SK-N-SH (cell line): ENCODE measurements around the gene HOXA6. TPM values are rescaled to one million over a fixed set of nuclear protein-coding genes. Genes with fewer than 3 reads are reported as not detected.
A peak's percentile ranks its signal among the peaks of the same experiment; 100 is the strongest.

ENCODE experiments used
- CTCF ChIA-PET: fragments of 300-600, 350-600 bp; formaldehyde crosslinking; extraction: SDS; loops from one replicate; lab custom pipeline; 2021; lab: Yijun Ruan, JAX
- POLR2A ChIA-PET: fragments of 350-600 bp; sonication (Branson Sonifier 250); formaldehyde crosslinking; extraction: SDS; loops from one replicate; lab custom pipeline; 2020; ENCODE audit warnings: antibody characterized with exemption, inconsistent platforms; lab: Yijun Ruan, JAX
- DNase-seq: peaks from one replicate; pipeline ENCODE4 v3.0.0; 2012
- H2AFZ ChIP-seq: fragments of 200-600 bp; sonication (generic); 2 replicates; pipeline ENCODE4 v1.8.1; 2016; ENCODE audit warnings: antibody characterized with exemption, mild to moderate bottlenecking, low read depth
- H3F3A ChIP-seq: fragments of 200-600 bp; sonication (generic); replicated peaks from 2 replicates; pipeline ENCODE3; 2016; ENCODE audit warnings: antibody characterized with exemption, mild to moderate bottlenecking; ENCODE audit not compliant: insufficient read depth
- H3K27ac ChIP-seq, 2 experiments: fragments of 200-500 bp in 1 of 2; fragments of 200-600 bp in 1 of 2; sonication (Bioruptor generic) in 1 of 2; sonication (generic), shearing (Covaris generic) in 1 of 2; 2 replicates each; pipeline versions ENCODE4 v1.5.1 to v1.6.1; 2014 to 2016; ENCODE audit warnings: low read depth in 2 of 2, inconsistent platforms in 1 of 2, low read length in 1 of 2, mild to moderate bottlenecking in 1 of 2, mixed read lengths in 1 of 2
- H3K27me3 ChIP-seq: fragments of 200-600 bp; sonication (generic), shearing (Covaris generic); 2 replicates; pipeline ENCODE4 v1.6.1; 2016; ENCODE audit warnings: mixed run types; ENCODE audit not compliant: insufficient read depth
- H3K36me3 ChIP-seq, 2 experiments: fragments of 200-500 bp in 1 of 2; fragments of 200-600 bp in 1 of 2; sonication (Bioruptor generic) in 1 of 2; sonication (generic) in 1 of 2; replicated peaks in 1 of 2; 2 replicates each; pipeline versions ENCODE3 to v1.5.1; 2014 to 2016; ENCODE audit warnings: low read length in 1 of 2, mild to moderate bottlenecking in 1 of 2; ENCODE audit not compliant: insufficient read depth in 2 of 2, control insufficient read depth in 1 of 2
- H3K4me1 ChIP-seq, 2 experiments: fragments of 200-500 bp in 1 of 2; fragments of 200-600 bp in 1 of 2; sonication (Bioruptor generic) in 1 of 2; sonication (generic), shearing (Covaris generic) in 1 of 2; 2 replicates each; pipeline versions ENCODE4 v1.5.1 to v1.6.1; 2014 to 2016; ENCODE audit warnings: low read depth in 1 of 2, low read length in 1 of 2, mixed run types in 1 of 2; ENCODE audit not compliant: insufficient read depth in 2 of 2, control insufficient read depth in 1 of 2
- H3K4me2 ChIP-seq: fragments of 200-600 bp; sonication (generic), shearing (Covaris generic); 2 replicates; pipeline ENCODE4 v1.6.1; 2017; ENCODE audit warnings: mixed run types
- H3K4me3 ChIP-seq, 2 experiments: fragments of 200-500 bp in 1 of 2; fragments of 200-600 bp in 1 of 2; sonication (Bioruptor generic) in 1 of 2; sonication (generic), shearing (Covaris generic) in 1 of 2; 2 replicates each; pipeline versions ENCODE4 v1.5.1 to v1.8.1; 2014 to 2016; ENCODE audit warnings: low read depth in 2 of 2, inconsistent platforms in 1 of 2, low read length in 1 of 2, mild to moderate bottlenecking in 1 of 2, mixed read lengths in 1 of 2, moderate library complexity in 1 of 2
- H3K79me2 ChIP-seq: fragments of 200-600 bp; sonication (generic); 2 replicates; pipeline ENCODE4 v1.8.1; 2017; ENCODE audit warnings: mild to moderate bottlenecking; ENCODE audit not compliant: insufficient read depth
- H3K9ac ChIP-seq: fragments of 200-600 bp; sonication (generic); 2 replicates; pipeline ENCODE4 v1.6.1; 2017; ENCODE audit warnings: mixed run types
- H3K9me2 ChIP-seq: fragments of 200-600 bp; sonication (generic); 2 replicates; pipeline ENCODE4 v1.6.1; 2017; ENCODE audit warnings: mixed run types
- H3K9me3 ChIP-seq: fragments of 200-600 bp; sonication (generic); 2 replicates; pipeline ENCODE4 v1.6.1; 2017; ENCODE audit warnings: mixed run types, mild to moderate bottlenecking, moderate library complexity
- H4K20me1 ChIP-seq: fragments of 200-600 bp; sonication (generic); 2 replicates; pipeline ENCODE4 v1.6.1; 2017; ENCODE audit warnings: mild to moderate bottlenecking, mixed run types; ENCODE audit not compliant: insufficient read depth
- ELF1 ChIP-seq: IDR thresholded peaks from 2 replicates; pipeline ENCODE4 v1.4.0; 2012
- EP300 ChIP-seq, 2 experiments: IDR thresholded peaks; 2 replicates each; pipeline versions ENCODE4 v1.4.0 to v1.6.1; 2012; ENCODE audit warnings: borderline replicate concordance in 1 of 2, low read depth in 1 of 2, low read length in 1 of 2
- EZH2phosphoT487 ChIP-seq: fragments of 200-600 bp; sonication (generic); IDR thresholded peaks from 2 replicates; pipeline ENCODE4 v1.6.1; 2017; ENCODE audit warnings: low read depth, mixed run types, mild to moderate bottlenecking, antibody characterized with exemption, moderate library complexity, borderline replicate concordance
- FOSL2 ChIP-seq: IDR thresholded peaks from 2 replicates; pipeline ENCODE4 v1.4.0; 2012; ENCODE audit warnings: low read depth, mild to moderate bottlenecking, moderate library complexity, borderline replicate concordance
- GABPA ChIP-seq: IDR thresholded peaks from 2 replicates; pipeline ENCODE4 v1.4.0; 2012; ENCODE audit warnings: low read depth, mild to moderate bottlenecking
- MEF2A ChIP-seq: IDR thresholded peaks from 2 replicates; pipeline ENCODE4 v1.4.0; 2012; ENCODE audit warnings: low read depth, borderline replicate concordance
- REST ChIP-seq: IDR thresholded peaks from 2 replicates; pipeline ENCODE4 v1.6.1; 2012; ENCODE audit warnings: mild to moderate bottlenecking, low read depth, low read length, moderate library complexity
- RFX5 ChIP-seq: IDR thresholded peaks from 2 replicates; pipeline ENCODE4 v1.6.1; 2012; ENCODE audit warnings: mild to moderate bottlenecking, improper control_type of control experiment, low read length
- RXRA ChIP-seq: IDR thresholded peaks from 2 replicates; pipeline ENCODE4 v1.4.0; 2012; ENCODE audit warnings: low read depth, mild to moderate bottlenecking, borderline replicate concordance
- SIN3A ChIP-seq: IDR thresholded peaks from 2 replicates; pipeline ENCODE4 v1.6.1; 2012; ENCODE audit warnings: low read depth, mild to moderate bottlenecking, low read length, moderate library complexity, borderline replicate concordance
- WGBS: methylation state at CpG from one replicate; pipeline ENCODE4 v1.1.6; 2017; ENCODE audit warnings: low lambda C conversion rate; 5-methylcytosine and 5-hydroxymethylcytosine counted together
- polyA plus RNA-seq, 3 experiments: library from polyadenylated mRNA; depleted of rRNA; stranded (reverse); fragments of >200 nt; gene quantifications; 2 replicates each; pipeline ENCODE4 v1.2.3, GENCODE V29; 2012
- TF ChIP-seq, protein P1 (sequence below): IDR thresholded peaks from 2 replicates; pipeline ENCODE4; 2012
- TF ChIP-seq, protein P2 (sequence below): IDR thresholded peaks from 2 replicates; pipeline ENCODE4 v1.4.0; 2012; ENCODE audit warnings: low read depth
- TF ChIP-seq, protein P3 (sequence below): IDR thresholded peaks from 2 replicates; pipeline ENCODE4 v1.4.0; 2012; ENCODE audit warnings: low read depth, borderline replicate concordance
- TF ChIP-seq, protein P4 (sequence below): IDR thresholded peaks from 2 replicates; pipeline ENCODE4 v1.4.0; 2012; ENCODE audit warnings: low read depth, borderline replicate concordance

HOXA6 gene
- polyA plus RNA-seq, 1 of the 3 experiments (the other 2 are of a cell fraction), result not detected

DNA sequence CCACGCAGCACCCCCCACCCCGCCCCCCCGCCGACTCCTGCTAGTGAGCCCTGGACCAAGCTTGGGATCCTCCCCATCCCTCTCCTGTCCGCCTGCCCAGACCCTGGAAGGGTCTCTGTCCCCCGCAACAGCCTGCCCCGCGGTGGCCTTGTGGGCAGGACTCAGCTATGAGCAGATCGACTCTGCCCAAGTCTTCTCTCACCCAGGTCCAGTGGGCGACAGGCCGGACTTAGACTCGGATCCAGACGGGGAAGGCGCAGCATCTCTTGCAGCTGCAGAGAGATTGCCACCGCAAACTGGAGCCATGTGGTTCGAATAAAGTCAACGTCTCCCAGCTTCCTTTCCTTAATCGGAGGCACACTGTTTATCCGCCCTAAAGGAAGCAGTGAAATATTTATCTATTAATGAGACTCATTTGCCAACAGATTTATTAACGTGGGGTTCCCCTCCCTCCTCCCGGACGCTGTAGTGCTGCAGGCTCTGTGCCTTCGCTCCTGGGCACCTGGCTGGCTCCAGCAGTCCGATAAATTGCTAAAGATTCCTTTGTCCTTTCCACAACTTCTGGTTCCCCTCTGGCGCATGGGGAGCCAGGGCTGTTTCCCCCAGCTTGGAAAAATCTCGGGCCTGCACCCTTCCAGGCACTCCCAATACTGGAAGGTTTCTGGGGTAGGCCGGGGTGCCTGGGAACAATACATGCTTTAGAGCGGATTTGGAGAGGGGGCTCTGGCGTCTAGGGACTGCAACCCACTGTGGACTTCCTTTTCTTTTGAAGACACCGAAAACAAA is 9.5 kb upstream of the HOXA6 start:
- H3K4me3 ChIP-seq, result no peak overlapping the region
- H3K79me2 ChIP-seq, result no peaks in the 10 kb centered on the region
- TF ChIP-seq EZH2phosphoT487 (no peak), GABPA (no peak), FOSL2 (no peak), EP300 (IDR thresholded peaks at IDR 0.05; ENCODE audit: borderline replicate concordance in 1 of 2, low read depth in 1 of 2, low read length in 1 of 2) (no peak), MEF2A (no peak), RFX5 (no peak), SIN3A (no peak)
- TF ChIP-seq, protein P1, sequence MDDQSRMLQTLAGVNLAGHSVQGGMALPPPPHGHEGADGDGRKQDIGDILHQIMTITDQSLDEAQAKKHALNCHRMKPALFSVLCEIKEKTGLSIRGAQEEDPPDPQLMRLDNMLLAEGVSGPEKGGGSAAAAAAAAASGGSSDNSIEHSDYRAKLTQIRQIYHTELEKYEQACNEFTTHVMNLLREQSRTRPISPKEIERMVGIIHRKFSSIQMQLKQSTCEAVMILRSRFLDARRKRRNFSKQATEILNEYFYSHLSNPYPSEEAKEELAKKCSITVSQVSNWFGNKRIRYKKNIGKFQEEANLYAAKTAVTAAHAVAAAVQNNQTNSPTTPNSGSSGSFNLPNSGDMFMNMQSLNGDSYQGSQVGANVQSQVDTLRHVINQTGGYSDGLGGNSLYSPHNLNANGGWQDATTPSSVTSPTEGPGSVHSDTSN, result no peak
- no peak overlapping the region for H3K9ac ChIP-seq
- POLR2A ChIA-PET, result no interaction called here
- peaks cover 0 to 8% of the 10 kb centered on the region in 2 experiments; a peak in 1 of 4 replicates for H3K4me1 ChIP-seq
- DNase-seq, result no peak
- WGBS, result 24% methylated on average over 21 of the region's 30 CpGs
- no peaks in the 10 kb centered on the region for H3K36me3 ChIP-seq
- no peaks in the 10 kb centered on the region for H3K9me3 ChIP-seq
- H3K27me3 ChIP-seq, result peaks cover 91% of the 10 kb centered on the region
- no peaks in the 10 kb centered on the region for H3F3A ChIP-seq
- no peak overlapping the region for H3K4me2 ChIP-seq
- no peak overlapping the region for H2AFZ ChIP-seq
- no peaks in the 10 kb centered on the region for H3K9me2 ChIP-seq
- CTCF ChIA-PET, result interaction anchor here (0.6 to 11.7 kb wide), 12 partner anchors 9 to 1264 kb away, joined by 3 to 270 read pairs (median 4); partner anchors contain the start of genes HOXA11, HOXA3, HOXA5 and HOXA6
- no peak overlapping the region for H3K27ac ChIP-seq
- H4K20me1 ChIP-seq, result peaks cover 6% of the 10 kb centered on the region; the same call in 1 of the 2 replicates

- Histone ChIP-seq H3K4me2 (peak within 1 kb of the TSS; percentile 32; the same call in 1 of the 2 replicates), H3K36me3 (no peaks in the 10 kb centered on the region), H3K9ac (no peak within 1 kb of the TSS), H3F3A (no peaks in the 10 kb centered on the region), H3K4me3 (no peak within 1 kb of the TSS), H3K27ac (no peak within 1 kb of the TSS), H3K4me1 (peaks cover 0 to 8% of the 10 kb centered on the region in 2 experiments; a peak in 1 of 4 replicates), H3K27me3 (peaks cover 93% of the 10 kb centered on the region), H3K9me2 (no peaks in the 10 kb centered on the region), H3K79me2 (no peaks in the 10 kb centered on the region), H2AFZ (no peak within 1 kb of the TSS), H3K9me3 (no peaks in the 10 kb centered on the region), H4K20me1 (peaks cover 6% of the 10 kb centered on the region; the same call in 1 of the 2 replicates)
- ChIA-PET CTCF (interaction anchor here (0.7 to 11.7 kb wide), 9 partner anchors 9 to 1263 kb away, joined by 3 to 270 read pairs (median 6); partner anchors contain the start of genes HOXA3, HOXA5 and HOXA6), POLR2A (no interaction called here)
- TF ChIP-seq, protein P2, sequence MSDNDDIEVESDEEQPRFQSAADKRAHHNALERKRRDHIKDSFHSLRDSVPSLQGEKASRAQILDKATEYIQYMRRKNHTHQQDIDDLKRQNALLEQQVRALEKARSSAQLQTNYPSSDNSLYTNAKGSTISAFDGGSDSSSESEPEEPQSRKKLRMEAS, result no peak
- TF ChIP-seq MEF2A, result no peak
- TF ChIP-seq EZH2phosphoT487, result peak; percentile 95
- TF ChIP-seq REST, result no peak
- TF ChIP-seq ELF1, result no peak
- TF ChIP-seq, protein P3, sequence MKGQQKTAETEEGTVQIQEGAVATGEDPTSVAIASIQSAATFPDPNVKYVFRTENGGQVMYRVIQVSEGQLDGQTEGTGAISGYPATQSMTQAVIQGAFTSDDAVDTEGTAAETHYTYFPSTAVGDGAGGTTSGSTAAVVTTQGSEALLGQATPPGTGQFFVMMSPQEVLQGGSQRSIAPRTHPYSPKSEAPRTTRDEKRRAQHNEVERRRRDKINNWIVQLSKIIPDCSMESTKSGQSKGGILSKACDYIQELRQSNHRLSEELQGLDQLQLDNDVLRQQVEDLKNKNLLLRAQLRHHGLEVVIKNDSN, result peak; percentile 53; the same call in 1 of the 2 replicates
- TF ChIP-seq RXRA, result no peak
- TF ChIP-seq, protein P4, sequence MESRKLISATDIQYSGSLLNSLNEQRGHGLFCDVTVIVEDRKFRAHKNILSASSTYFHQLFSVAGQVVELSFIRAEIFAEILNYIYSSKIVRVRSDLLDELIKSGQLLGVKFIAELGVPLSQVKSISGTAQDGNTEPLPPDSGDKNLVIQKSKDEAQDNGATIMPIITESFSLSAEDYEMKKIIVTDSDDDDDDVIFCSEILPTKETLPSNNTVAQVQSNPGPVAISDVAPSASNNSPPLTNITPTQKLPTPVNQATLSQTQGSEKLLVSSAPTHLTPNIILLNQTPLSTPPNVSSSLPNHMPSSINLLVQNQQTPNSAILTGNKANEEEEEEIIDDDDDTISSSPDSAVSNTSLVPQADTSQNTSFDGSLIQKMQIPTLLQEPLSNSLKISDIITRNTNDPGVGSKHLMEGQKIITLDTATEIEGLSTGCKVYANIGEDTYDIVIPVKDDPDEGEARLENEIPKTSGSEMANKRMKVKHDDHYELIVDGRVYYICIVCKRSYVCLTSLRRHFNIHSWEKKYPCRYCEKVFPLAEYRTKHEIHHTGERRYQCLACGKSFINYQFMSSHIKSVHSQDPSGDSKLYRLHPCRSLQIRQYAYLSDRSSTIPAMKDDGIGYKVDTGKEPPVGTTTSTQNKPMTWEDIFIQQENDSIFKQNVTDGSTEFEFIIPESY, result no peak
- TF ChIP-seq, protein P1, result no peak
- DNase-seq, result peak; percentile 56
- 9% methylated on average over 27 of the region's 33 CpGs for WGBS
Observed at GRCh38 chr7:27156508-27156898, 8.9 kb upstream of the HOXA6 start, which contains the start of gene HOXA7. Gene HOXA7 (minus strand): TSS chr7:27156675. CDS start chr7:27156545, 130 bp downstream.
